ENCODE data around the gene BCCIP. TPM values are rescaled to one million over a fixed set of nuclear protein-coding genes. Genes with fewer than 3 reads are reported as not detected.

BCCIP gene
- total and polyA plus RNA-seq, 2 of the 8 experiments (the other 6 are each of a cell fraction or from before 2014, with no cell fraction given) = 33.9 to 120 TPM

- no peak for FAIRE-seq
- Histone ChIP-seq H3K79me2 (ENCODE audit: control insufficient read depth in 1 of 2, insufficient read depth in 2 of 2, low read length in 2 of 2) (no peaks in the 10 kb centered on the region), H3K9ac (replicated peaks in 1 of 4; ENCODE audit: extremely low read depth in 1 of 4, low read depth in 3 of 4, low read length in 3 of 4) (no peak overlapping the region), H4K5ac (ENCODE audit: insufficient read length, low read depth, low read length) (no peak overlapping the region), H3K27ac (ENCODE audit: low read depth, low read length) (no peak overlapping the region), H3K9me3 (ENCODE audit: insufficient read depth in 2 of 2, low read depth in 1 of 2, low read length in 1 of 2) (no peaks in the 10 kb centered on the region), H4K8ac (ENCODE audit: extremely low read depth, insufficient read depth, low read length) (no peak overlapping the region), H3K36me3 (ENCODE audit: control insufficient read depth in 2 of 4, insufficient read depth in 4 of 4, low read length in 3 of 4) (peaks cover 2 to 26% (median 9%) of the 10 kb centered on the region in 4 experiments; a peak in 7 of 8 replicates), H2BK20ac (ENCODE audit: low read length) (no peak overlapping the region), H3K4me3 (ENCODE audit: extremely low read depth in 1 of 4, insufficient read depth in 2 of 4, low read depth in 3 of 4, low read length in 4 of 4) (no peak overlapping the region), H3K4me2 (ENCODE audit: insufficient read depth in 1 of 2, low read depth in 2 of 2, low read length in 2 of 2) (no peak overlapping the region), H4K20me1 (replicated peaks in 1 of 2; ENCODE audit: control insufficient read depth in 1 of 2, insufficient read depth in 2 of 2, low read length in 2 of 2) (peaks cover 2% of the 10 kb centered on the region in 2 experiments), H2AK5ac (ENCODE audit: low read depth, low read length) (no peak overlapping the region), H3K18ac (ENCODE audit: extremely low read depth, low read length) (no peak overlapping the region), H3K23ac (ENCODE audit: insufficient read length) (no peak overlapping the region), H3K79me1 (ENCODE audit: low read depth, low read length) (no peaks in the 10 kb centered on the region), H2BK5ac (ENCODE audit: low read depth, low read length) (no peak overlapping the region), H3K23me2 (ENCODE audit: low read depth, low read length) (no peaks in the 10 kb centered on the region), H2AFZ (ENCODE audit: low read length) (no peak overlapping the region), H2BK12ac (ENCODE audit: low read depth, low read length) (no peak overlapping the region), H4K91ac (replicated peaks; ENCODE audit: insufficient read length, low read length) (no peak overlapping the region), H2BK120ac (replicated peaks; ENCODE audit: low read depth, low read length) (no peak overlapping the region), H3K56ac (replicated peaks; ENCODE audit: insufficient read length, low read depth, low read length) (no peak overlapping the region), H3K4ac (replicated peaks; ENCODE audit: insufficient read length, low read depth, low read length) (no peak overlapping the region), H3K4me1 (replicated peaks in 1 of 4; ENCODE audit: control insufficient read depth in 3 of 4, insufficient read depth in 4 of 4, low read length in 3 of 4) (no peaks in the 10 kb centered on the region), H3K27me3 (replicated peaks in 1 of 4; ENCODE audit: control insufficient read depth in 3 of 4, extremely low read depth in 1 of 4, insufficient read depth in 3 of 4, low read length in 3 of 4) (no peaks in the 10 kb centered on the region), H3K14ac (ENCODE audit: insufficient read length) (no peak overlapping the region), H2BK15ac (ENCODE audit: low read length) (no peak overlapping the region)
- ChIA-PET CTCF (ENCODE audit: partially characterized antibody) (interaction anchor here (0.9 to 1.8 kb wide), 4 partner anchors 9 to 1407 kb away, joined by 4 to 7 read pairs (median 4); no protein-coding TSS in a partner anchor), POLR2A (ENCODE audit: partially characterized antibody) (interaction anchor here (1.6 kb wide), 1 partner anchor 14 kb away, joined by 4 read pairs; no protein-coding TSS in a partner anchor)
- WGBS, 2 experiments (ENCODE audit: extremely low coverage in 1 of 2, insufficient coverage in 1 of 2, insufficient read length in 1 of 2, insufficient replicate concordance in 2 of 2, low coverage in 1 of 2, low lambda C conversion rate in 2 of 2, missing lambda C conversion rate in 1 of 2) = 100% methylated on average over 2 of the region's 2 CpGs; no CpG with 5 or more reads in 1 of the 2 experiments
- DNase-seq (ENCODE audit: low read depth in 1 of 2, low spot score in 2 of 2) = no peak
- TF ChIP-seq CBX8 (IDR thresholded peaks at IDR 0.05; ENCODE audit: borderline replicate concordance, low read depth, low read length) (no peak), CTCF (IDR thresholded peaks at IDR 0.05; ENCODE audit: control extremely low read depth in 1 of 3, insufficient read depth in 1 of 3, low read depth in 1 of 3, low read length in 3 of 3) (no peak), SUZ12 (IDR thresholded peaks at IDR 0.05; ENCODE audit: low read length) (no peak), SIN3A (conservative IDR thresholded peaks at IDR 0.05 in 1 of 2, IDR thresholded peaks at IDR 0.05 in 1 of 2; ENCODE audit: low read depth in 1 of 2, low read length in 2 of 2) (no peak), BACH1 (IDR thresholded peaks at IDR 0.05; ENCODE audit: low read length) (no peak), YY1 (IDR thresholded peaks at IDR 0.05; ENCODE audit: low read depth, low read length) (no peak), RXRA (IDR thresholded peaks at IDR 0.05; ENCODE audit: insufficient read depth, low read depth, low read length) (no peak), CTBP2 (IDR thresholded peaks at IDR 0.05; ENCODE audit: borderline replicate concordance, insufficient read depth, insufficient read length, low read length) (no peak), E2F6 (IDR thresholded peaks at IDR 0.05) (no peak), RNF2 (IDR thresholded peaks at IDR 0.05; ENCODE audit: borderline replicate concordance, low read depth, low read length, missing control alignments, poor library complexity, severe bottlenecking) (no peak)
Measured at GRCh38 chr10:125795128-125795527, 28.2 kb upstream of the BCCIP start.

All from H1 (cell line).